ENCODE data around the gene DNMBP.
"Not testable (repeated sequence)": the region's sequence is repeated elsewhere in the genome, so short reads cannot be mapped to it uniquely, and the experiment has no call there.

The DNMBP gene

GRCh38 chr10:99958302-99958701, 51.4 kb downstream of the DNMBP start:
- no peak for DNase-seq (ENCODE audit: low spot score)

- not testable (repeated sequence) for DNase-seq (ENCODE audit: low spot score)
These were observed 56.2 kb downstream of the DNMBP start for GRCh38 chr10:99953510-99953909.

- DNase-seq (ENCODE audit: low spot score), result no peak
These were observed 56.9 kb downstream of the DNMBP start for GRCh38 chr10:99952799-99953198.

- DNase-seq (ENCODE audit: low spot score), result not testable (repeated sequence)
These were observed 63.7 kb downstream of the DNMBP start for GRCh38 chr10:99946051-99946450.

GRCh38 chr10:99945263-99945662, 64.5 kb downstream of the DNMBP start:
- DNase-seq (ENCODE audit: low spot score), result no peak

- DNase-seq (ENCODE audit: low spot score), result no peak
These were observed 64.9 kb downstream of the DNMBP start for GRCh38 chr10:99944860-99945259.

GRCh38 chr10:99943908-99944307, 65.8 kb downstream of the DNMBP start:
- DNase-seq (ENCODE audit: low spot score), result no peak

GRCh38 chr10:99941942-99942820, 67.6 kb downstream of the DNMBP start:
- DNase-seq (ENCODE audit: low spot score), result no peak

GRCh38 chr10:99938563-99938962, 71.2 kb downstream of the DNMBP start:
- DNase-seq (ENCODE audit: low spot score), result no peak

GRCh38 chr10:99937630-99938029, 72.1 kb downstream of the DNMBP start:
- DNase-seq (ENCODE audit: low spot score), result no peak

- DNase-seq (ENCODE audit: low spot score), result not testable (repeated sequence)
These were observed 77.4 kb downstream of the DNMBP start for GRCh38 chr10:99932203-99932957.

- no peak for DNase-seq (ENCODE audit: low spot score)
These were observed 78.8 kb downstream of the DNMBP start for GRCh38 chr10:99930731-99931550.

- DNase-seq (ENCODE audit: low spot score), result no peak
These were observed 80.4 kb downstream of the DNMBP start for GRCh38 chr10:99929360-99929759.

- DNase-seq (ENCODE audit: low spot score), result no peak
These were observed 81.9 kb downstream of the DNMBP start for GRCh38 chr10:99927721-99928280.

- peak; percentile 40 for DNase-seq (ENCODE audit: low spot score)
These were observed 82.6 kb downstream of the DNMBP start for GRCh38 chr10:99926925-99927720.

- no peak for DNase-seq (ENCODE audit: low spot score)
These were observed 85.1 kb downstream of the DNMBP start for GRCh38 chr10:99924451-99925255.

GRCh38 chr10:99921948-99922347, 87.8 kb downstream of the DNMBP start:
- DNase-seq (ENCODE audit: low spot score), result no peak

- DNase-seq (ENCODE audit: low spot score), result peak; percentile 65
These were observed 88.8 kb downstream of the DNMBP start for GRCh38 chr10:99920901-99921300.

- no peak for DNase-seq (ENCODE audit: low spot score)
These were observed 89.3 kb downstream of the DNMBP start for GRCh38 chr10:99920486-99920885.
